HCT116 (cell line): ENCODE measurements around the gene RECK. TPM values are rescaled to one million over a fixed set of nuclear protein-coding genes. Genes with fewer than 3 reads are reported as not detected.

ENCODE experiments used
- ATAC-seq: fragments of 200-7000 bp; cut with Tn5 transposase; 2 replicates; pipeline ENCODE4 v1.9.1; 2020; ENCODE audit warnings: mild to moderate bottlenecking, moderate library complexity
- BruUV-seq: library from RNA; stranded (reverse); fragments of 400-500 nt; replicated peaks from 2 replicates; lab custom pipeline; 2021; lab: Mats Ljungman, UMichigan
- CTCF ChIA-PET: fragments of 300-600 bp; sonication (Branson Sonifier 250); formaldehyde crosslinking; loops from one replicate; lab custom pipeline; 2021; ENCODE audit warnings: antibody characterized with exemption; lab: Charles Lee
- POLR2A ChIA-PET: fragments of 300-600, 350-600 bp; sonication (Branson Sonifier 250); formaldehyde crosslinking; loops from one replicate; lab custom pipeline; 2021; ENCODE audit warnings: antibody characterized with exemption; lab: Charles Lee
- RAD21 ChIA-PET, 2 experiments: fragments of 300-600 bp; sonication (Branson Sonifier 250); formaldehyde crosslinking; loops; one replicate each; lab custom pipeline; 2023; ENCODE audit warnings: low total read pairs in 2 of 2; ENCODE audit not compliant: uncharacterized antibody in 2 of 2, unreplicated experiment in 2 of 2, low non-redundant PET in 1 of 2; lab: Charles Lee
- DNase-seq: peaks from one replicate; pipeline ENCODE4 v3.0.0-alpha.2; 2010; ENCODE audit warnings: low read depth, low spot score
- H2AFZ ChIP-seq: fragments of 200-600 bp; shearing (Covaris generic), sonication (generic); 2 replicates; pipeline ENCODE4 v1.6.1; 2017; ENCODE audit warnings: low read depth, mixed run types, mixed read lengths, antibody characterized with exemption, low read length; ENCODE audit not compliant: poor library complexity, severe bottlenecking
- H3K27ac ChIP-seq: 2 replicates; pipeline ENCODE4 v1.5.1; 2012; ENCODE audit warnings: low read depth, low read length
- H3K27me3 ChIP-seq: fragments of 200-600 bp; sonication (generic); 2 replicates; pipeline ENCODE4 v1.6.1; 2016; ENCODE audit warnings: mixed run types, low read length, mixed read lengths; ENCODE audit not compliant: insufficient read depth
- H3K36me3 ChIP-seq, 2 experiments: fragments of 200-500 bp in 1 of 2; fragments of 200-600 bp in 1 of 2; sonication (Bioruptor generic) in 1 of 2; sonication (generic) in 1 of 2; 2 replicates each; pipeline versions ENCODE4 v1.5.1 to v1.6.1; 2014 to 2016; ENCODE audit warnings: low read length in 2 of 2, inconsistent platforms in 1 of 2, mixed read lengths in 1 of 2, mixed run types in 1 of 2; ENCODE audit not compliant: insufficient read depth in 2 of 2, control insufficient read depth in 1 of 2
- H3K4me1 ChIP-seq, 2 experiments: fragments of 200-600 bp in 1 of 2; sonication (generic) in 1 of 2; 2 replicates each; pipeline versions ENCODE4 v1.5.1 to v1.6.1; 2012 to 2017; ENCODE audit warnings: low read length in 2 of 2, inconsistent platforms in 1 of 2, mild to moderate bottlenecking in 1 of 2, mixed read lengths in 1 of 2, mixed run types in 1 of 2, moderate library complexity in 1 of 2; ENCODE audit not compliant: insufficient read depth in 2 of 2, control insufficient read depth in 1 of 2
- H3K4me2 ChIP-seq: fragments of 200-600 bp; sonication (generic); 2 replicates; pipeline ENCODE4 v1.6.1; 2017; ENCODE audit warnings: mixed run types, low read length, mixed read lengths
- H3K4me3 ChIP-seq, 2 experiments: fragments of 200-600 bp in 1 of 2; sonication (generic) in 1 of 2; replicated peaks in 1 of 2; 2 replicates each; pipeline ENCODE4 v1.5.1; 2011 to 2016; ENCODE audit warnings: low read length in 2 of 2, control low read depth in 1 of 2, low read depth in 1 of 2, mild to moderate bottlenecking in 1 of 2, mixed read lengths in 1 of 2, mixed run types in 1 of 2
- H3K79me2 ChIP-seq: fragments of 200-600 bp; sonication (generic); 2 replicates; pipeline ENCODE4 v1.6.1; 2017; ENCODE audit warnings: mild to moderate bottlenecking, mixed run types, low read length, moderate library complexity, mixed read lengths; ENCODE audit not compliant: insufficient read depth
- H3K9ac ChIP-seq: fragments of 200-600 bp; sonication (generic); 2 replicates; pipeline ENCODE4 v1.6.1; 2016; ENCODE audit warnings: low read length, mixed read lengths
- H3K9me2 ChIP-seq: fragments of 200-600 bp; sonication (generic), shearing (Covaris generic); 2 replicates; pipeline ENCODE4 v1.6.1; 2017; ENCODE audit warnings: mixed run types, mild to moderate bottlenecking, moderate library complexity; ENCODE audit not compliant: insufficient read depth
- H3K9me3 ChIP-seq, 2 experiments: fragments of 200-500 bp in 1 of 2; fragments of 200-600 bp in 1 of 2; sonication (Bioruptor generic) in 1 of 2; sonication (generic) in 1 of 2; 2 replicates each; pipeline ENCODE4 v1.6.1; 2014 to 2017; ENCODE audit warnings: low read length in 2 of 2, mixed read lengths in 2 of 2, inconsistent platforms in 1 of 2, low read depth in 1 of 2, mild to moderate bottlenecking in 1 of 2, mixed run types in 1 of 2, moderate library complexity in 1 of 2; ENCODE audit not compliant: control insufficient read depth in 1 of 2, insufficient read depth in 1 of 2
- H4K20me1 ChIP-seq: fragments of 200-600 bp; sonication (generic), shearing (Covaris generic); 2 replicates; pipeline ENCODE4 v1.6.1; 2017; ENCODE audit warnings: mixed run types, mild to moderate bottlenecking, moderate library complexity; ENCODE audit not compliant: insufficient read depth
- CBX3 ChIP-seq: IDR thresholded peaks from 2 replicates; pipeline ENCODE4 v1.6.1; 2012; ENCODE audit warnings: low read depth
- EGR1 ChIP-seq: IDR thresholded peaks from 2 replicates; pipeline ENCODE4 v1.6.1; 2012; ENCODE audit warnings: low read depth
- EZH2phosphoT487 ChIP-seq: fragments of 200-600 bp; IDR thresholded peaks from 2 replicates; pipeline ENCODE4 v1.6.1; 2018; ENCODE audit warnings: antibody characterized with exemption, borderline replicate concordance
- FOSL1 ChIP-seq: IDR thresholded peaks from 2 replicates; pipeline ENCODE4 v1.6.1; 2012; ENCODE audit warnings: low read depth
- POLR2AphosphoS5 ChIP-seq: IDR thresholded peaks from 2 replicates; pipeline ENCODE4 v1.6.1; 2011; ENCODE audit warnings: mild to moderate bottlenecking, low read depth, low read length, moderate library complexity
- RAD21 ChIP-seq: IDR thresholded peaks from 2 replicates; pipeline ENCODE4 v1.6.1; 2012; ENCODE audit warnings: low read depth, mild to moderate bottlenecking
- YY1 ChIP-seq: IDR thresholded peaks from 2 replicates; pipeline ENCODE4 v1.6.1; 2011; ENCODE audit warnings: low read length, low read depth, moderate library complexity, mild to moderate bottlenecking; ENCODE audit not compliant: insufficient replicate concordance; ENCODE audit errors: extremely low read depth
- ZFX ChIP-seq: fragments of 450-650 bp; IDR thresholded peaks from 2 replicates; pipeline ENCODE4 v1.6.1; 2017
- intact Hi-C: fragments of 100-400 bp; cut with micrococcal nuclease; formaldehyde crosslinking; loops from 2 replicates; pipeline ENCODE4 v1.10.0; 2022
- total RNA-seq: library from RNA; stranded (reverse); gene quantifications from one replicate; pipeline ENCODE4 v1.2.1, GENCODE V29; 2021; ENCODE audit not compliant: unreplicated experiment
- TF ChIP-seq, protein P1 (sequence below): IDR thresholded peaks from 2 replicates; pipeline ENCODE4 v1.6.1; 2012
- TF ChIP-seq, protein P2 (sequence below): IDR thresholded peaks from 2 replicates; pipeline ENCODE4 v1.6.1; 2011; ENCODE audit warnings: mild to moderate bottlenecking, low read length, moderate library complexity; ENCODE audit not compliant: insufficient replicate concordance; ENCODE audit errors: extremely low read depth
- TF ChIP-seq, protein P3 (sequence below): IDR thresholded peaks from 2 replicates; pipeline ENCODE4 v1.6.1; 2012
- TF ChIP-seq, protein P4 (sequence below), 3 experiments: fragments of 200-600 bp in 1 of 3; sonication (generic) in 1 of 3; IDR thresholded peaks in 2 of 3; conservative IDR thresholded peaks in 1 of 3; 2 replicates each; pipeline ENCODE4 v1.5.1; 2012 to 2017; ENCODE audit warnings: low read depth in 2 of 3, low read length in 2 of 3, antibody characterized with exemption in 1 of 3, borderline replicate concordance in 1 of 3, control low read depth in 1 of 3, mild to moderate bottlenecking in 1 of 3, mixed read lengths in 1 of 3, mixed run types in 1 of 3, moderate library complexity in 1 of 3; ENCODE audit not compliant: insufficient read depth in 1 of 3

The RECK gene
- total RNA-seq, 1 experiment from 2014 or later: 3.8 TPM

DNA sequence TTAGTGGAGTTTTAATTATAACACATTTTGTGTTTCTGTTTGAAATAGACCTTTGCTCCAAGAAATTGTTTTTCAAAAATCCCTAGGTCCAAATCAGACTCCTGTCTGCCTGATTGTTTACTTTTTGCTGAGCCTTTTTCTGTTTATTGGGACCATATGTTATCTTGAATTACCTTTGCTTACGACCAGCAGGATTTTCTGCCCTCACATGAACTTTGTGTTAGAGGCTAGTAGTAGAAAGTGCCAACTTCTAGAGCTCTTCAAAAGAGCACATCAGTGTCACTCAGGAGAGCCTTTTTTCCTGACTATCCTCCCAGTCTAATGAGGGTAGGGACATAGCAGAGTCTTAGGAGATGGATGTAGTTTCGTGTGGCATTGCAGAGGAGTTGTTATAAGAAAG lies 10.2 kb downstream of the RECK start (continued):
- TF ChIP-seq, protein P1, sequence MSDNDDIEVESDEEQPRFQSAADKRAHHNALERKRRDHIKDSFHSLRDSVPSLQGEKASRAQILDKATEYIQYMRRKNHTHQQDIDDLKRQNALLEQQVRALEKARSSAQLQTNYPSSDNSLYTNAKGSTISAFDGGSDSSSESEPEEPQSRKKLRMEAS: no peak
- no peak for TF ChIP-seq RAD21
- TF ChIP-seq, protein P2, sequence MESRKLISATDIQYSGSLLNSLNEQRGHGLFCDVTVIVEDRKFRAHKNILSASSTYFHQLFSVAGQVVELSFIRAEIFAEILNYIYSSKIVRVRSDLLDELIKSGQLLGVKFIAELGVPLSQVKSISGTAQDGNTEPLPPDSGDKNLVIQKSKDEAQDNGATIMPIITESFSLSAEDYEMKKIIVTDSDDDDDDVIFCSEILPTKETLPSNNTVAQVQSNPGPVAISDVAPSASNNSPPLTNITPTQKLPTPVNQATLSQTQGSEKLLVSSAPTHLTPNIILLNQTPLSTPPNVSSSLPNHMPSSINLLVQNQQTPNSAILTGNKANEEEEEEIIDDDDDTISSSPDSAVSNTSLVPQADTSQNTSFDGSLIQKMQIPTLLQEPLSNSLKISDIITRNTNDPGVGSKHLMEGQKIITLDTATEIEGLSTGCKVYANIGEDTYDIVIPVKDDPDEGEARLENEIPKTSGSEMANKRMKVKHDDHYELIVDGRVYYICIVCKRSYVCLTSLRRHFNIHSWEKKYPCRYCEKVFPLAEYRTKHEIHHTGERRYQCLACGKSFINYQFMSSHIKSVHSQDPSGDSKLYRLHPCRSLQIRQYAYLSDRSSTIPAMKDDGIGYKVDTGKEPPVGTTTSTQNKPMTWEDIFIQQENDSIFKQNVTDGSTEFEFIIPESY: no peak
- TF ChIP-seq, all 23 proteins: peak for 0

DNA sequence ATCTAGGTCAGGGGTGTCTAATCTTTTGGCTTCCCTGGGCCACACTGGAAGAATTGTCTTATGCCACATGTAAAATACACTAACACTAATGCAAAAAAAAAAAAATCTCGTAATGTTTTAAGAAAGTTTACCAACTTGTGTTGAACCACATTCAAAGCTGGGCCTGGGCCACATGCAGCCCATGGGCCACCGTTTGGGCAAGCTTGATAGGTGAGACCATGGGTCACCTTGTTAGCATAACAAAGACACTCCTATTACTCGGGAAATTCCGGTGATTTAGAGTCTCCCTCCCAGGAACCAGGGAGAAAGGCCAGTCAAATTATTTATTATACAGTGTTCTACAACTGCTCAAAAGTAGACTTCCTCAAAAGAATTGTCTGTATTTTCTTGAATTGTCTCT lies 12.7 kb downstream of the RECK start:
- no peak for ATAC-seq
- H3K79me2 ChIP-seq: no peaks in the 10 kb centered on the region; the same call in 1 of the 2 replicates
- no TSS peak for BruUV-seq

More for the DNA sequence above, 12.7 kb downstream of the RECK start:
- peaks cover 0 to 5% of the 10 kb centered on the region in 2 experiments; a peak in 1 of 4 replicates for H3K4me1 ChIP-seq
- RAD21 ChIA-PET: no interaction called here
- no peaks in the 10 kb centered on the region for H4K20me1 ChIP-seq
- no peaks in the 10 kb centered on the region for H3K9me3 ChIP-seq
- no peak overlapping the region for H3K27ac ChIP-seq
- H3K9me2 ChIP-seq: no peaks in the 10 kb centered on the region
- intact Hi-C loops: no loop called here
- DNase-seq: no peak
- H2AFZ ChIP-seq: no peak overlapping the region
- POLR2A ChIA-PET: no interaction called here
- no peak overlapping the region for H3K4me3 ChIP-seq
- TF ChIP-seq EGR1: no peak
- TF ChIP-seq, protein P3, sequence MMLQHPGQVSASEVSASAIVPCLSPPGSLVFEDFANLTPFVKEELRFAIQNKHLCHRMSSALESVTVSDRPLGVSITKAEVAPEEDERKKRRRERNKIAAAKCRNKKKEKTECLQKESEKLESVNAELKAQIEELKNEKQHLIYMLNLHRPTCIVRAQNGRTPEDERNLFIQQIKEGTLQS: no peak
- no peak for TF ChIP-seq RAD21
- TF ChIP-seq POLR2AphosphoS5: no peak
- no peak for TF ChIP-seq ZFX
- TF ChIP-seq EZH2phosphoT487: no peak
- TF ChIP-seq, protein P4, sequence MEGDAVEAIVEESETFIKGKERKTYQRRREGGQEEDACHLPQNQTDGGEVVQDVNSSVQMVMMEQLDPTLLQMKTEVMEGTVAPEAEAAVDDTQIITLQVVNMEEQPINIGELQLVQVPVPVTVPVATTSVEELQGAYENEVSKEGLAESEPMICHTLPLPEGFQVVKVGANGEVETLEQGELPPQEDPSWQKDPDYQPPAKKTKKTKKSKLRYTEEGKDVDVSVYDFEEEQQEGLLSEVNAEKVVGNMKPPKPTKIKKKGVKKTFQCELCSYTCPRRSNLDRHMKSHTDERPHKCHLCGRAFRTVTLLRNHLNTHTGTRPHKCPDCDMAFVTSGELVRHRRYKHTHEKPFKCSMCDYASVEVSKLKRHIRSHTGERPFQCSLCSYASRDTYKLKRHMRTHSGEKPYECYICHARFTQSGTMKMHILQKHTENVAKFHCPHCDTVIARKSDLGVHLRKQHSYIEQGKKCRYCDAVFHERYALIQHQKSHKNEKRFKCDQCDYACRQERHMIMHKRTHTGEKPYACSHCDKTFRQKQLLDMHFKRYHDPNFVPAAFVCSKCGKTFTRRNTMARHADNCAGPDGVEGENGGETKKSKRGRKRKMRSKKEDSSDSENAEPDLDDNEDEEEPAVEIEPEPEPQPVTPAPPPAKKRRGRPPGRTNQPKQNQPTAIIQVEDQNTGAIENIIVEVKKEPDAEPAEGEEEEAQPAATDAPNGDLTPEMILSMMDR (IDR thresholded peaks at IDR 0.05 in 2 of 3, conservative IDR thresholded peaks at IDR 0.05 in 1 of 3; ENCODE audit: borderline replicate concordance in 1 of 3, insufficient read depth in 1 of 3, low read depth in 2 of 3, low read length in 2 of 3): no peak
- TF ChIP-seq YY1: no peak
- no peak for TF ChIP-seq CBX3
- TF ChIP-seq FOSL1: no peak
- H3K27me3 ChIP-seq: no peaks in the 10 kb centered on the region
- CTCF ChIA-PET: no interaction called here
- H3K4me2 ChIP-seq: no peak overlapping the region
- H3K9ac ChIP-seq: no peak overlapping the region
- H3K36me3 ChIP-seq: no peaks in the 10 kb centered on the region
